Gastrocnemius medialis (tissue), 4 donors: ENCODE measurements around the gene KRTAP4-4. TPM values are rescaled to one million over a fixed set of nuclear protein-coding genes. Genes with fewer than 3 reads are reported as not detected.

Experiments used
- ATAC-seq, 2 donors: fragments of 150-250 bp; one replicate each; pipeline ENCODE4 v1.9.1; 2016
- DNase-seq, 2 donors: peaks; one replicate each; pipeline ENCODE4 v3.0.0-alpha.2; 2019
- H3K27ac ChIP-seq, 4 donors: fragments of 200-600 bp; sonication (generic); 1 replicate in 1 of 4; 2 replicates in 3 of 4; pipeline ENCODE4 v1.5.1; 2016 to 2018; ENCODE audit warnings: mild to moderate bottlenecking in 2 of 4, moderate library complexity in 1 of 4
- H3K27me3 ChIP-seq, 3 donors: fragments of 200-600 bp; sonication (generic) in 2 of 3; 1 replicate in 1 of 3; 2 replicates in 2 of 3; pipeline versions ENCODE4 v1.5.1 to v1.6.0; 2016 to 2019; ENCODE audit warnings: mild to moderate bottlenecking in 1 of 3, moderate library complexity in 1 of 3
- H3K36me3 ChIP-seq, 2 donors: fragments of 200-600 bp; sonication (generic) in 1 of 2; one replicate each; pipeline ENCODE4 v1.5.1; 2017 to 2018
- H3K4me1 ChIP-seq, 2 donors: fragments of 200-600 bp; sonication (generic) in 1 of 2; one replicate each; pipeline ENCODE4 v1.5.1; 2016 to 2017; ENCODE audit warnings: mild to moderate bottlenecking in 2 of 2
- H3K4me3 ChIP-seq, 4 donors: fragments of 200-600 bp; sonication (generic) in 3 of 4; 1 replicate in 1 of 4; 2 replicates in 3 of 4; pipeline ENCODE4 v1.5.1; 2016 to 2019; ENCODE audit warnings: mild to moderate bottlenecking in 2 of 4
- H3K9me3 ChIP-seq, 3 donors: fragments of 200-600 bp; sonication (generic) in 2 of 3; 1 replicate in 1 of 3; 2 replicates in 2 of 3; pipeline ENCODE4 v1.5.1; 2016 to 2019
- CTCF ChIP-seq, 5 experiments: fragments of 450-650 bp in 3 of 5; fragments of 200-600 bp in 2 of 5; sonication (generic) in 2 of 5; IDR thresholded peaks in 4 of 5; conservative IDR thresholded peaks in 1 of 5; 1 replicate in 4 of 5; 2 replicates in 1 of 5; pipeline ENCODE4 v1.5.1; 2016 to 2019; ENCODE audit warnings: antibody characterized with exemption in 5 of 5, mild to moderate bottlenecking in 3 of 5, moderate library complexity in 3 of 5
- POLR2A ChIP-seq, 2 donors: fragments of 450-650 bp; IDR thresholded peaks; one replicate each; pipeline ENCODE4 v1.6.1; 2017; ENCODE audit warnings: antibody characterized with exemption in 2 of 2, mild to moderate bottlenecking in 2 of 2, moderate library complexity in 2 of 2
- in situ Hi-C, 4 donors: fragments of 200-750 bp; cut with MboI; loops; one replicate each; pipeline versions ENCODE4 v1.15.0 to v1.8.0; 2017; ENCODE audit warnings: low sequenced_read_pairs in 4 of 4
- intact Hi-C: fragments of 100-400 bp; cut with DNase I; formaldehyde crosslinking; loops from one replicate; pipeline ENCODE4 v1.15.1; 2023; ENCODE audit warnings: low total_unique reads
- total RNA-seq, 4 donors: library from RNA; depleted of rRNA; stranded (reverse); fragments of >200 nt; gene quantifications; one replicate each; pipeline versions ENCODE4 v1.1.0 to v1.2.3, GENCODE V29; 2016

KRTAP4-4 gene
- total RNA-seq, 4 donors from 2014 or later, result not detected

GRCh38 chr17:41178341-41178740 lies 17.8 kb upstream of the KRTAP4-4 start:
- no peak overlapping the region for H3K4me3 ChIP-seq
- intact Hi-C loops, result no loop called here
- ATAC-seq (no peak), DNase-seq (no peak)
- H3K27me3 ChIP-seq, result no peaks in the 10 kb centered on the region
- in situ Hi-C loops, result loop anchor here in 1 of 4 donors (25.0 kb wide), 1 partner anchor 91 kb away; the partner anchor contains the start of genes KRTAP4-7 and KRTAP4-8
- no peaks in the 10 kb centered on the region for H3K36me3 ChIP-seq
- H3K4me1 ChIP-seq, result no peaks in the 10 kb centered on the region
- H3K9me3 ChIP-seq, result no peaks in the 10 kb centered on the region
- H3K27ac ChIP-seq, result no peak overlapping the region
- no peak for TF ChIP-seq CTCF (IDR thresholded peaks at IDR 0.05 in 4 of 5, conservative IDR thresholded peaks at IDR 0.05 in 1 of 5)
- no peak for TF ChIP-seq POLR2A (IDR thresholded peaks at IDR 0.05)

GRCh38 chr17:41177727-41178271 lies 17.3 kb upstream of the KRTAP4-4 start, which contains the start of gene KRTAP4-2:
Gene KRTAP4-2, minus strand, starts transcription at chr17:41178221. Its CDS starts 57 bp downstream, at chr17:41178164.
- no peak within 1 kb of the TSS for H3K27ac ChIP-seq
- ATAC-seq (no peak), DNase-seq (no peak)
- no peaks in the 10 kb centered on the region for H3K4me1 ChIP-seq
- H3K9me3 ChIP-seq, result no peaks in the 10 kb centered on the region
- no peaks in the 10 kb centered on the region for H3K36me3 ChIP-seq
- no peak for TF ChIP-seq POLR2A (IDR thresholded peaks at IDR 0.05)
- no peak for TF ChIP-seq CTCF (IDR thresholded peaks at IDR 0.05 in 4 of 5, conservative IDR thresholded peaks at IDR 0.05 in 1 of 5)
- in situ Hi-C loops, result loop anchor here in 1 of 4 donors (25.0 kb wide), 1 partner anchor 90 kb away; the partner anchor contains the start of genes KRTAP4-7 and KRTAP4-8
- H3K4me3 ChIP-seq, result no peak within 1 kb of the TSS
- intact Hi-C loops, result no loop called here
- H3K27me3 ChIP-seq, result no peaks in the 10 kb centered on the region

GRCh38 chr17:41176744-41177387 lies 16.3 kb upstream of the KRTAP4-4 start:
- H3K27ac ChIP-seq, result no peak overlapping the region
- in situ Hi-C loops, result loop anchor here in 1 of 4 donors (25.0 kb wide), 1 partner anchor 90 kb away; the partner anchor contains the start of genes KRTAP4-7 and KRTAP4-8

GRCh38 chr17:41171886-41172285 lies 11.3 kb upstream of the KRTAP4-4 start:
- Histone ChIP-seq H3K9me3 (no peaks in the 10 kb centered on the region), H3K4me3 (no peak overlapping the region), H3K27ac (no peak overlapping the region), H3K27me3 (no peaks in the 10 kb centered on the region), H3K36me3 (no peaks in the 10 kb centered on the region), H3K4me1 (no peaks in the 10 kb centered on the region)
- intact Hi-C loops (no loop called here), in situ Hi-C loops (loop anchor here in 1 of 4 donors (25.0 kb wide), 1 partner anchor 90 kb away; the partner anchor contains the start of genes KRTAP9-6 and KRTAP9-9)
- TF ChIP-seq POLR2A (IDR thresholded peaks at IDR 0.05) (no peak), CTCF (IDR thresholded peaks at IDR 0.05 in 4 of 5, conservative IDR thresholded peaks at IDR 0.05 in 1 of 5) (no peak)
- no peak for DNase-seq
- no peak for ATAC-seq

More at GRCh38 chr17:41176744-41177387, 16.3 kb upstream of the KRTAP4-4 start:
- ATAC-seq (no peak), DNase-seq (no peak)
- Histone ChIP-seq H3K4me1 (no peaks in the 10 kb centered on the region), H3K36me3 (no peaks in the 10 kb centered on the region), H3K27me3 (no peaks in the 10 kb centered on the region), H3K9me3 (no peaks in the 10 kb centered on the region), H3K4me3 (no peak overlapping the region)
- TF ChIP-seq CTCF (IDR thresholded peaks at IDR 0.05 in 4 of 5, conservative IDR thresholded peaks at IDR 0.05 in 1 of 5) (no peak), POLR2A (IDR thresholded peaks at IDR 0.05) (no peak)
- intact Hi-C loops, result no loop called here
